Stimulated activated CD8-positive, alpha-beta memory T cell treated with anti-CD3 and anti-CD28 coated beads, Interleukin-15, amount 100 ng/mL, for 4 hours (primary cell): Measurements from ENCODE around the gene CACNA1D.
"Not testable (repeated sequence)": the region's sequence is repeated elsewhere in the genome, so short reads cannot be mapped to it uniquely, and the experiment has no call there.

ENCODE experiments used
- DNase-seq, 2 donors: peaks; one replicate each; pipeline ENCODE4 v3.0.0-alpha.2; 2020; ENCODE audit warnings: low read depth in 2 of 2

The CACNA1D gene

DNA sequence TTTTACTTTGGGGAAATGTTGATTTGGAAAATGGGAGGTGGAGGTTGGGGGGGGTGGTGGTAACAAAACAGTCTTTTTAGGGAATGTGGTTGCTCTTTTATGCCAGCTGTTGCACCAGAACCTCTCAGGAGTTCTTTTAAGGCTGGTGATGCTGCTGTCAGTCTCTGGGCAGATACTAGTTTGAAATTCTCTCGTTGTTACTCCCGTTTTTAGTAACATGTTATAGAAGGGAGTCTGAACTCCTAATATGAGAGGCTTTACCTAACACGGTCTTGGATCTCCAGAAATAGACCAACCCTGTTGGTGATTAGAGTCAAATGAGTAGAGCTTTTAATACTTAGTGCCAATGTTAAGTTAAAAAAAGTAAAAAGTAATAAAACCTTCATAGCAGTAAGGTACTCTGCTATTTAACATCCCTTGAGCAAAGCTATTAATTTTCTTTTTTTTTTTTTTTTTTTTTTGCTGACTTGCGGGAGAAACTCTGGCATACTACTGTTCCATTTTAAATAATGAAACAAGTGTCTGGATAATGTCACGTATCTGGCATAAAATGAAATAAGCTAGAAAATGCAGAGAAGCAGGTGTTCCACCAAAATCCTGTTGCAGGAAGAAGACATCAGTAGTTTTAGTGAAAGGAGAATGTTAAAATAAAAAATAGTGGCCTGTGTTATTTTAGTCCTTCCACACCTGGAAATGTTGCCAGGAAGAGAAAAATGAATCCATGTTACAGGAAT is 156.7 kb downstream of the CACNA1D start:
- no peak for DNase-seq

DNA sequence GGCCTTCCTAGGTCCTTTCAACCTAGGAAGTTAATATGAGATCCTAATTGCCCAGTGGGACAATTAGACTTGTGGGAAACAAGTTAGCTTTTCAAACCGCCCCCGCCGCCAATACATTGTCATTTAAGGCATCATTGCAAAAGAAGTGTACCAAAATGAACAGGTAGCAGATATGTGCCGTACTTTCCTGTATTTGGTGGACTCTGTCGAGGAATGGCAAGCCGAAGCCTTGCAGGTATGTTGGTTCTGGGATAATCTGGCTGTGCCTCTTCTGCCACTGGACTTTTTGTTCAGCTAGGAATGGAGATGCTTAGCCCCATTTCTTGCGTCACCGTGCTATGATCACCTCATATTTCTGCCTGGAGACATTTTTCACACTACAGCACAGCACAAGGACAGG is 157.5 kb downstream of the CACNA1D start:
- no peak for DNase-seq

DNA sequence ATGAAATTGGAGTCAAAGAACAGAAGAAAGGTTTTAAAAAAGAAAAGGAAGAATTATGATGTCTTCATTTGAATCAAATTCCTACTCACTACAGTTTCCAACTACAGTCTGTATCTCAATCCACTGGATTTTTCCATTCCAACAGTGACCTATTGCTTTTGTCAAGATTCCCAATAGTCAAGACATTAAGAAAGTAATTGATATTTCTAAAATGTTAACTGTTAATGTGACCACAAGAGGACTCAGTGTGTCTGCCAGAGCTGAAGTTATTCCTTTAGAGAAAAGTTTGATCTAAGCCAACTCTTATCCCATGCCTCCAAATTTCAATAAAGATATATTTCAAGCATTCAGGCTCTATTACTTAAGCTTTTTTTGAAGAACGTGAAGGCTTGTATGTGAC is 163.2 kb downstream of the CACNA1D start:
- DNase-seq = no peak

DNA sequence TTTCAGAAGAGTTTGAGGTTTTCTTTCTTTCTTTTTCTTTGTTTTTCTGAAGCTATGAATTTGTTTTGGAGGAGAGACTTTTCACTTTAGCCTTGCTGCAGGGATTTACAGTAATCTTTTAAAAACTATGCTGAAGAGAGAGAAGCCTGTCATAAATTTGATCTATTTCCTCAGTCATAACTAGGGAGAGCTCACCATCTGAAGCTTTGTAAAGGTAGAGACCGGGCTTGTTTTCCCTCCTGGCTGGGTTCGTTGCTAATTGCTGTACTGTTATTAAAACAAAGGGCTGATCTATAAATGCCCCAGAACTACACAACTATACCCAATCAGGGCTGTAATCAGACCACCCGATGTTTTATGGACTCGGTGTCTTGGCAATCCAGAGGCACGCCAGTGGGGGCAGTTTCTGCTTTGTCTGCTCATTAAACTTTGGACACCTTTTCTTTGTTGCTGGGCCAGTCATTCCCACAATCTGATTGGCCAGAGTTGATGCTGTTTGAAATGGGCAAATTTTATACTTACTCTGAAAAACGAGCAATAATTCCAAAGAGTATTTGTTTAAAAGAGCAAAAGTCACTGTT is 164.3 kb downstream of the CACNA1D start:
- no peak for DNase-seq

DNA sequence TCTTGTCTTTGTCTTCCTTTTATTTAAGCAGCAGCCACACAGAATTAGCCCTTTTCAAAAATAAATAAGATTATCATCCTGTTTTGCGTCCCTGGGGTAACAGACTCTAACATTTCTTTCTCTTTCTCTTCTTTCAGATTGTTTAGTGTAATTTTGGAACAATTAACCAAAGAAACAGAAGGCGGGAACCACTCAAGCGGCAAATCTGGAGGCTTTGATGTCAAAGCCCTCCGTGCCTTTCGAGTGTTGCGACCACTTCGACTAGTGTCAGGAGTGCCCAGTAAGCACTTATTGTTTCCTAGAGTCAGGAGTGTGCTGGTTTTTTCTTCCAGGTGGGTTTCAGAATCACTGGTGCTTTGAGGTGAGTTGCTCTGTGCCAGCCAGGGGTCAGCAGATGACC is 165.6 kb downstream of the CACNA1D start:
- no peak for DNase-seq

DNA sequence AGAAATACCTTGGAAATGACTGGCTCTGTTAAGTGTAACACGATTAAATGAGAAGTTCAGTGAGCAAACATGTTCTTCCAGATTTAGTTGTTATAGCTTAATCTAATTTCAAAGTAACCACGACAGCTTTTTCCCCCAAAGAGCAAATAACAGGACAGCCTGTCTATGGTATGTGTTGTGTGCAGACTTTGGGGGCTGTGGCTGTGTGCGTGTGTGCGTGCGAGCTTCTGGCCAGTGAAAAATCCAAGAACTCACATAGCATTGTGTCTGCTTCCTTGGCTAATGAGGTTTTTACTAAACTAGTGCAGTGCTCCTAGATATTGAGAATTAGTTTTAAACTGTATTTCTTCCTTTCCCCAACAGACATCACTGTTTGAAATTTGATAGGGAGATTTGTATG is 167.1 kb downstream of the CACNA1D start:
- DNase-seq = no peak

DNA sequence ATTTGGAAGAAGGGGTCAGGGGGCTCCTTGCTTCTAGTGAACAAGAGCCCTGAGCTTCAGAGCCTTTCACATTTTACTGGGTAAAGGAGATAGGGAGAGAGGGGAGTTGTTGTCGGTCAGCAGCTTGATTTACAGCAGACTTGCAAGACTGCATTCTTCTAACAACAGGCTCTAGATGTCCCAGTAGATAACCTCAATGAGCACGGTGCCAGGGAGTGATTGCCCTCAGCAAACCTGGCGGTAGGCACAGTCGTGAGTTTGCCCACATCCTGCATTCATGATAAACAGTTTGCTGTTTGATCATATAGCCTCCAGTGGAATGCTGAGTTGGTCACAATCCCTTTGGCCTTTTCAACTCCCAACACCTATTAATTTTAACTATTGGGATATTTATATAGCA is 170.4 kb downstream of the CACNA1D start:
- not testable (repeated sequence) for DNase-seq

DNA sequence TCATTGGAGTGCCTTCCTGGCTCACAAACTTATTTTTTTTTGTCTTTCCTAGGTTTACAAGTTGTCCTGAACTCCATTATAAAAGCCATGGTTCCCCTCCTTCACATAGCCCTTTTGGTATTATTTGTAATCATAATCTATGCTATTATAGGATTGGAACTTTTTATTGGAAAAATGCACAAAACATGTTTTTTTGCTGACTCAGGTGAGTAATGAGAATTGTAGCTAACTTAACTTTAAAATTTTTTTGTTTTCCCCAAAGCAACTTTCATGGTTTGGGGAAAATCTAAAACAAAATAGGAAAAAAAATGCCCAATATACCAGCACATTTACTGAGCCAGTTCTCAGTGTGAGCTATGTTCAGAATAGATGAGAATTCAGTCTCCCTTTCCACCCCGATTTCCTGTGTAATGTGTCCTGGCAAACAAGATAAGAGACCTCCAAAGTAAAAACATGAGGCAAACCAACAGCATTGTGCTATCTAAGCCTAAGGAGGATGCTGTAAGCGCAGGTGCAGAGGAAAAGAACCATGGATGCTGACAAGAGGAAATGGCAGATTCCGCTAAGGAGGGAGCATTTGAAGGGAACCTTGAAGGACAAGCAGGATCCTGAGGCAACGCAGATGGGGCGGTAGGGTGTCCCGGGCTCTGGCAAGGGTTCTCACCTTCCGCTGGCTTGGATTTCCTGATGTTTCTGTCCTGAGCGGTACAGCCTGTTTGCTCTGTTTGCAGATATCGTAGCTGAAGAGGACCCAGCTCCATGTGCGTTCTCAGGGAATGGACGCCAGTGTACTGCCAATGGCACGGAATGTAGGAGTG is 171.4 kb downstream of the CACNA1D start:
- no peak for DNase-seq

DNA sequence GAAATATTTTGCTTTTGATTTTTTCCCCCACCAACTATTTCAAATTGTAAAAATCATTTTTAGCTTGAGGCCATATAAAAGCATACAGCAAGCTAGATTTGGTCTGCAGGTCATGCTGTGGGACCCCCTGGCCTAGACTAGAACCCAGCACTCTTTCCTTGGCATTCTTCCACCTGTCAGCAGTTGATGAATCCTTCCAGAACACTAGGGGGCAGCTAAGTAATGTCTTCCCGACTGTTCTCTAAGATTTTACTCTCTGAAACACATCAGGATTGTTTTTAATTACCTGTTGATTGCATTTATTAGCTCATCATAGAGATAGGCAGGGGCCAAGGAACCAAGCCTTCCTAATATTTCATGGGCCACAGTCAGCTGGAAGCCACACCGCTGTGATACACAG is 174.5 kb downstream of the CACNA1D start:
- no peak for DNase-seq

DNA sequence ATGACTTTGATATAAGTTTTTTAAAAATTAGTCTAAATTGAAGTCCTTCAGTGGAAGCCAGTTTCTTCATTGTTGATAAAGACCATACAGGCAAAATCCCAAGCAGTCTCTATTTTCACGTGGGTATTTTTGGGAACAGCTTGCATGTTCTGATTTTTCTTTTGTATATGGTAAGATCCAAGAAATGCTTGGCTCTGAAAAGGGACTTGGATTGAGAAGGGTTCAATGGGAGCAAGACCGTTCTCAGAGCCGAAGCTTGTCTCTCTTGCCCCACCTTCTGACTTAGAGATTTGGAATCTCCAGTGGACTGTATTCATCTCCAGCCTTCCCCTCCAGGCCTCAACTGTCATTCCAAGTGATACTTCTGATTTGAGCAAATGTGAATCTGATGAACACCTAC is 176.3 kb downstream of the CACNA1D start:
- no peak for DNase-seq

DNA sequence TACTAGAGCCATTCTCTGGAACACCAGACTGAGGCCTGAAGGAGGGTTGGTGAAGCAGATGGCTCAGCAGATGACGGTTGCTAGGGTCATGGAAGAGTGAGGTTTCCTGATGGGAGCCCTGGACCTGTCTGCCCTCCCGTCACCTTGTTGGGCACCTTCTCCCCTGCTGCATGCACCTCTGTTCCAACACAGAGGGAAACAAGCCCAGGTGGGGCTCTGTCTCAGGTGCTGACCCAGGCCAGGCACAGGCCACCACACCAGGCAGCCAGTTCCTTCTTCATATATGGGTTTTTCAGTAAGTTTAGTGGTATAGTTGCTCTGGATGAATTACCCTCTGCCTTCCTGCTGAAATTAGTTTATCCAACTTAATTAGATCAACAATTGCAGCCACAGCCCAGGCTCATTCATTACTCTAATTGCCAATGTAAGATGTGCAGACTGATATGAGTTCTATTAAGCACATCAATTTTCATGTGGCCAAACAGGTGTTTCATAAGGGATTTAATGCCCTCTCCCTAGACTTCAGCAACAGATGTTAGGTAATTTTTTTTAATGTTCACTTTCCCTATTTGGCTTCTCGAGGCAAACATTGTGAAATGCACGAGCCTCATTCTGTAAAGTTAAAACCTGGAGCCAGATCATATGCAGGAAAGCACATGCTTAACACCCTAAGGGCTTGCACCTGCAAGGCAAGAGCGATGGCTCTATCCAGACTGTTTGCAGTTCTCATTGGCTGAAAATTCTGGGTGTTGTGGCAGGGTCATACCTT is 177.0 kb downstream of the CACNA1D start:
- no peak for DNase-seq

DNA sequence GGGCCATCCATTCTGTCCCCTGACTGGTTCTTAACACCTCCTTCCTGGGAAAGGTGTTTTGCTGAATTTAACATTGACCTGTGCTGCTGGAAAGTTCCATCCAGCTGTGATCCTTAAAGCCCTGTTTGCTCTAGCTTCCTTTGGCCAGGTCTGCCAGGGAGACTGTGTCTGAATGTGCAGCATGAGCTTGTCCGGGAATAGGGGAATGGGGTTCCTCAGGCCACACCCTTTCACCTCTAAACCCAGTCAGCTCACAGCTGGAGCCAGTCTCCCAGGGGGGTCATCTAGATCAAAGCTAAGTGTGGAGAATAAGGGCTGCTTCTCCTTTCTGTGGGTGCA is 177.5 kb downstream of the CACNA1D start:
- DNase-seq = no peak

DNA sequence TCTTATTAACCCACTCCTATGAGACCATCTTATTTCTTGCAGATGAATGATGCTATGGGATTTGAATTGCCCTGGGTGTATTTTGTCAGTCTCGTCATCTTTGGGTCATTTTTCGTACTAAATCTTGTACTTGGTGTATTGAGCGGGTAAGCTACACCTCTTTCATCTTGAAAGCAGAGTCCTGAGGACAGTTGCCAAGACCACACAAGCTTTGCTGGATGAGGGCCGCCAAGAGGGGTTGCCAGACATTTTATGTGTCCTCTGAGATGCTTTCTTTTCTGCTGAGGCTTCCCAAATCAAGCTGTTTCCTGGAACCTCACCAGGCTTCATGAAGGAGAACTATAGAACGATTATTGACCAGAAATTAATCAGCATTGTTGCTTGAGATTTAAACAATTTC is 178.6 kb downstream of the CACNA1D start:
- no peak for DNase-seq

DNA sequence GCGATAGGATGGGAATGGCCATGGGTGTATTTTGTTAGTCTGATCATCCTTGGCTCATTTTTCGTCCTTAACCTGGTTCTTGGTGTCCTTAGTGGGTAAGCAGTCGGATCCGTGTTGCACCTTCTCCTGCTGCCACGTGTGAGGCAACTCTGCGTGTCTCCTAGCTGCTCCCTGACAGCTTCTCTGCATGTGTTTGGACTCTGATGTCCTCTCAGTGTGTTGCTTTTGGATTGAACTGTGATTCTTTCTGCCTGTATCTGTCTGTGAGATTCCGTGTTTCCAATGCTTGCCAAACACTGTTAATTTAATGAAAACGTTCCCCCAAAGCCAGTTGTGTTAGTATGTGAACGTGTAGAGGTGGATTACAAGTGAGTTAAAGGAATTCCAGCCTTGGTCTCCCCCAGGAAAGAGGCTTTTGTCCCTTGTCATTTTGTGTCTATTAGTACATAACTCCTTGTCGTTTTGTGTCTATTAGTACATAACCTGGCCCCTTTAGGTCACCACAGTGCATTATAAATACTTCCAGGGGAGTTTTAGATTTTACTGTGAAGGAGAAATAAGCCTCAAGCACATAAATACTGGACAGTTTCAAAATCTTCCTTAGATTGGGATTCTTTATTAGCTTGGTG is 179.4 kb downstream of the CACNA1D start:
- DNase-seq = no peak

DNA sequence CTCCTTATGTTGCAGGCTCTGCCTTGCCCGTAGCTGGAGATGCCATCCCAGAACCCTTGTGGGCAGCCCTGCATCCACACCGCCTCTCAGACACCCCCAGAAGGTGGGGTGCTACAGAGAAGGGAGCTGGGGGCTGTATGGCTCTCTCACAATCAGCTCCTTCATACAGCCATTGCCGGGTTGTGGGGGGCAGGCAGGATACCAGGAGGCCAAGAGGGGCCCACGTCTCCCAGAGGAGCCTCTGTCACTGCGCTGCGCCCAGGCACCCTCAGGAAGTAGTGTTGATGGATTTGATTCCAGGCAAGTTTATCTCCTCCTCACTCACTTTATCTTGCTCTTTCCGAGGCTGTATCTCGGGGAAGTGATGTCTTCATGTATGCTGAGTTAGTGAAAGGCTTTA is 180.2 kb downstream of the CACNA1D start:
- no peak for DNase-seq

DNA sequence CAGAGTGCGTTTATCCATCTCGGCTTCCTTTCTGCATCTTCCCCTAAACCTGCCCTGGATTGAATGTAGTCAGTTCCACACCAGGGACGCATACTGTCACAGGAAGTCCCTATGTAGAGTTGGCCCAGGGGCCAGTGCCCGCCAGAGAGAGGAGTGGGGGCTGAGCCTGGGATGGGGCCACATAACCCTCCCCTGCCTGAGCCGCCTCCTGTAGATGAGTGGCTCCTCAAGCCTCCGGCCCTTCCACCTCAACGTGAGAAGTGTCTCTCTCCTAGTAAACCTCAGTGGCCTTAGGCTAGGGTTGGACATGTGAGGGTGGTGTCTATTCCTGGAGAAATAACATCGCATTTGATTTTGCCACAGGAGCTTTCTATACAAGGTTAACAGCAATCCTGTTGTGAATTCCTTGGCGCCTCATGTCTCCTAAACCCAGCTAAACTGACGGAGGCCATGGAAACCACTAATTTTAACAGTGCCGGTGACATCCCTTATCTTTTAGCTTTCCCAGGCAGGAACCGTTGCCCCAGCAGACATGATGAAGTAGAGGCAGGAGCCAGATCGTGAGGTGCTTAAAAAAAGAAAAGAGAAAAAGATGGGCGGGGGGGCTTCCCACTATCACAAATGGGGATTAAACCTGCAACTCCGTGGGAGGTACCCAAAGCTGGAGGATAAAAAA is 180.7 kb downstream of the CACNA1D start:
- no peak for DNase-seq

DNA sequence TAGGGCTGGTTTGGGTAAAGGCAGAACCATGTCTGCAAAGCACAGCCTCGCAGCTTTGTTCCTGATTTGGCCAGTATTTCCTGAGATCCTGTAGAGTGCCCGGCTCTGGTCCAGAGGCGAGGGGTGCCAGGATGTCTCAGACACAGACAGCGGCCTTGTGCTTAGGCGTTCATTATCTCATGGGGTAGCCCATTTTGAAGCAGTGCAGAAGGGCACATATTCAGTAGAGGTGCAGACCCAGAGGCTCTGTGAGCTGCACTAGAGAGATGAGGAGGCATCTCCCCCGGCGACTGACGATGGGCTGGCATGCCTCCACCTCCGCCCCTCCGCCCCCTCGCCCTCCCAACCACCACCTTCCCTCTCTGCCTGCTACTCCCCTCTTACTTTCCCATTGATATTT is 181.5 kb downstream of the CACNA1D start:
- DNase-seq = no peak

DNA sequence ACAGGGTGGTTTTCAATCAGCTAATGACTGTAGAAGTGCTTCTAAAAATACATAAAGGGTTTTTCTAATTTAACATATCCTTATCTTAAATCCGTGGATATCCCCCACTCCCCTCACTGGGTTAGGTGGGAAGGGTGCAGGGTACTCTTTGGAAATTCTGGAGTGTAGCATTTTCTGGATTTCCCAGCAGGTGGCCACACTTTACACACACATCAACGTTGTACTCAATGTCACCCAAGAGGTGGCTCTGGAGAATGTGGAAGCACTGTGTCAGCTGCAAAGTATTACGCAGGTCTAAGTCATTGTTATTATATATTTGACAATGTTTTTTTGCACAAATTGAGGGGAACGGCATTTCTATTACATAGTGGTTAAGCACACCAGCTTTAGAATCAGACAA is 183.0 kb downstream of the CACNA1D start:
- DNase-seq = no peak

DNA sequence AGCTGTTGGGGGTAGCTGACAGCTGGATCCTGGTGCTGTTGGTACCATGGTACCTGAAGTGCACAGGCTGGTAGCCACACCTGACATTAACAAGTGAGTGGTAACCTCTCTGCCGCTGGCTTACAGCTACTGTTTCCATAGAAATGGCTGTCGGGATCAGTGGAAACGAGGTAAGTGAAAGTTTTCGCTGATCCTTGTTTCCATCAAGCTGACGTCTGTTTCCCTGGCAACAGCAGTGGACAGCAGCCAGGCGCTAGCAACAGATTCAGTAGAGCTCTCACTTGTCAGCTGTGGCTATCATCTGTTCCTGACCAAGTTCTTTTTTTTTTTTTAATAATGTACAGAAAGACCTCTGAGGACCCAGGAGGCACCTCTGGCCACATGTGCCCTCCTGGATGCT is 185.6 kb downstream of the CACNA1D start:
- DNase-seq = no peak

DNA sequence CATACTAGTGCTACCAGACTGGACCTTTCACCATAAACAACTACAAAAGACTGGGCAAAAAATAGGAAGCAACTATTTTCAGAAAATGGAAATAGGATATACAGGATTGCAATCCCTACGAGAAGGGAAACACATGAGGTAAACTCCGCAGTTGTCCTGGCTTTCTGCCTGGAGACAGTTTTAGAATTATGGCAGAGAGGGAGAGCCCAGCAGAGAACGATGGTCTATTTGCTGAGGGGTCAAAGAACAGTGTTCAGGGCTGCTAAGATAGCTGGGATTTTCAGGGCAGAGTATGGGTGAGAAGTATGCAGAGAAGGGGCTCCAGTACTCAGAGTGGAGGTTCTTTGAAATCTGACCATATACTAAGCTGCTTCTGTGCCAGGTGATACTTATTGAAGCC is 188.4 kb downstream of the CACNA1D start:
- DNase-seq = no peak

DNA sequence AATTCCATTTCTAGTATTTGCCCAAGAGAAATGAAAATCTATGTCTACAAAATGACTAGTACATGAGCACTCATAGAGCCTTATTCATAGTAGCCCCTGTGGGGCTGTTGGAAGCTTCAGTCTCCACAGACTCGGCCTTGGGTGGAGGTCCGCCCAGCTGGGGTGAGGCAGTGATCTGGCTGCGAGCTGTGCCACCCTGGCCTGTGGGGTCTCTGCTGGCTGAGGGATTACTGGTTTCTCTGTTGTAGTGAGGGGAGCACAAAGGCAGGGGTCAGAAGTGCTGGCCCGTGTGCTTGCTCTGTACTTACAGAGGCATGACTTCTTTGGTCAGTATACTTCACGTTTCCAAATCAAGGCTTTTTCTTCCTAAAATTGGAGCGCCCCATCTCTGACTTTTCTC is 193.7 kb downstream of the CACNA1D start:
- no peak for DNase-seq
